Measurements from ENCODE around the gene ANKRD9.

ANKRD9 gene

GRCh38 chr14:102471921-102472790, 37.4 kb downstream of the ANKRD9 start:
- DNase-seq, result no peak

- no peak for DNase-seq
Measured at GRCh38 chr14:102469261-102469660, 40.3 kb downstream of the ANKRD9 start.

- no peak for DNase-seq
Measured at GRCh38 chr14:102464846-102465341, 44.7 kb downstream of the ANKRD9 start.

- no peak for DNase-seq
Measured at GRCh38 chr14:102464006-102464405, 45.6 kb downstream of the ANKRD9 start.

- DNase-seq, result no peak
Measured at GRCh38 chr14:102462391-102462790, 47.2 kb downstream of the ANKRD9 start.

- DNase-seq, result no peak
Measured at GRCh38 chr14:102461490-102462338, 47.9 kb downstream of the ANKRD9 start.

GRCh38 chr14:102457509-102457908, 52.1 kb downstream of the ANKRD9 start:
- no peak for DNase-seq

GRCh38 chr14:102454711-102455110, 54.9 kb downstream of the ANKRD9 start:
- no peak for DNase-seq

- no peak for DNase-seq
Measured at GRCh38 chr14:102452302-102452701, 57.3 kb downstream of the ANKRD9 start.

Measured in activated CD8-positive, alpha-beta memory T cell treated with anti-CD3 and anti-CD28 coated beads, Interleukin-2, amount 50 U/mL, for 48 hours (primary cell).